H1 (cell line): ENCODE results near the gene MTIF3. TPM values are rescaled to one million over a fixed set of nuclear protein-coding genes. Genes with fewer than 3 reads are reported as not detected.

Experiments used
- CTCF ChIA-PET: fragments of 300-600 bp; sonication (Branson Sonifier 250); formaldehyde crosslinking; loops from one replicate; lab custom pipeline; 2021; ENCODE audit not compliant: partially characterized antibody; lab: Charles Lee
- POLR2A ChIA-PET: fragments of 300-600 bp; sonication (Branson Sonifier 250); formaldehyde crosslinking; loops from one replicate; lab custom pipeline; 2021; ENCODE audit warnings: inconsistent platforms; ENCODE audit not compliant: partially characterized antibody; lab: Charles Lee
- DNase-seq, 2 experiments: peaks; one replicate each; pipeline versions ENCODE4 v3.0.0 to v3.0.0-alpha.2; 2010 to 2022; ENCODE audit warnings: low spot score in 2 of 2, low read depth in 1 of 2, mixed read lengths in 1 of 2
- FAIRE-seq: peaks from 2 replicates; lab custom pipeline; 2011; peaks lifted over from hg19 to GRCh38; lab: Jason Lieb, UNC
- H2AFZ ChIP-seq: 2 replicates; pipeline ENCODE4 v1.8.1; 2012; ENCODE audit warnings: low read length, inconsistent platforms
- H2AK5ac ChIP-seq: 2 replicates; pipeline ENCODE4 v1.6.1; 2013; ENCODE audit warnings: low read depth, low read length
- H2BK120ac ChIP-seq: replicated peaks from 2 replicates; pipeline ENCODE3; 2013; ENCODE audit warnings: low read depth, low read length, inconsistent platforms
- H2BK12ac ChIP-seq: 2 replicates; pipeline ENCODE4 v1.6.1; 2013; ENCODE audit warnings: low read depth, low read length
- H2BK15ac ChIP-seq: 2 replicates; pipeline ENCODE4 v1.6.1; 2013; ENCODE audit warnings: low read length
- H2BK20ac ChIP-seq: 2 replicates; pipeline ENCODE4 v1.6.1; 2013; ENCODE audit warnings: low read length
- H2BK5ac ChIP-seq: 2 replicates; pipeline ENCODE4 v1.6.1; 2013; ENCODE audit warnings: low read depth, low read length
- H3K14ac ChIP-seq: 2 replicates; pipeline ENCODE4 v1.6.1; 2013; ENCODE audit warnings: inconsistent platforms; ENCODE audit not compliant: insufficient read length
- H3K18ac ChIP-seq: 2 replicates; pipeline ENCODE4 v1.6.1; 2013; ENCODE audit warnings: low read length; ENCODE audit errors: extremely low read depth
- H3K23ac ChIP-seq: 2 replicates; pipeline ENCODE4 v1.6.1; 2013; ENCODE audit warnings: inconsistent platforms; ENCODE audit not compliant: insufficient read length
- H3K23me2 ChIP-seq: 2 replicates; pipeline ENCODE4 v1.6.1; 2013; ENCODE audit warnings: low read depth, low read length
- H3K27ac ChIP-seq: 2 replicates; pipeline ENCODE4 v1.6.1; 2011; ENCODE audit warnings: low read depth, low read length, inconsistent platforms
- H3K27me3 ChIP-seq, 4 experiments: replicated peaks in 1 of 4; 1 replicate in 1 of 4; 2 replicates in 3 of 4; pipeline versions ENCODE4 v1.6.1 to v1.8.1; 2011 to 2013; ENCODE audit warnings: low read length in 3 of 4, mild to moderate bottlenecking in 3 of 4, inconsistent platforms in 2 of 4, mixed read lengths in 2 of 4, moderate library complexity in 1 of 4; ENCODE audit not compliant: control insufficient read depth in 3 of 4, insufficient read depth in 3 of 4; ENCODE audit errors: extremely low read depth in 1 of 4
- H3K36me3 ChIP-seq, 4 experiments: 2 replicates each; pipeline versions ENCODE4 v1.6.1 to v1.8.1; 2011 to 2013; ENCODE audit warnings: mild to moderate bottlenecking in 4 of 4, low read length in 3 of 4, moderate library complexity in 2 of 4, control low read depth in 1 of 4, inconsistent platforms in 1 of 4; ENCODE audit not compliant: insufficient read depth in 4 of 4, control insufficient read depth in 2 of 4
- H3K4ac ChIP-seq: replicated peaks from 2 replicates; pipeline ENCODE3; 2013; ENCODE audit warnings: low read length, low read depth, mixed read lengths, inconsistent platforms; ENCODE audit not compliant: insufficient read length
- H3K4me1 ChIP-seq, 4 experiments: replicated peaks in 1 of 4; 1 replicate in 1 of 4; 2 replicates in 3 of 4; pipeline versions ENCODE4 v1.6.1 to v1.8.1; 2011 to 2013; ENCODE audit warnings: low read length in 3 of 4, inconsistent platforms in 2 of 4, mixed read lengths in 1 of 4; ENCODE audit not compliant: insufficient read depth in 4 of 4, control insufficient read depth in 3 of 4
- H3K4me2 ChIP-seq, 2 experiments: 2 replicates each; pipeline versions ENCODE4 v1.6.1 to v1.8.1; 2011 to 2013; ENCODE audit warnings: low read depth in 2 of 2, low read length in 2 of 2, control low read depth in 1 of 2, inconsistent platforms in 1 of 2, mild to moderate bottlenecking in 1 of 2; ENCODE audit not compliant: insufficient read depth in 1 of 2
- H3K4me3 ChIP-seq, 4 experiments: fragments of 200-600, 300-600 bp in 1 of 4; sonication (generic), shearing (Covaris generic), sonication (Bioruptor Twin) in 1 of 4; 2 replicates each; pipeline versions ENCODE4 v1.5.1 to v1.8.1; 2011 to 2016; ENCODE audit warnings: low read length in 4 of 4, low read depth in 3 of 4, control low read depth in 2 of 4, inconsistent platforms in 2 of 4, mild to moderate bottlenecking in 2 of 4, mixed read lengths in 1 of 4, moderate library complexity in 1 of 4; ENCODE audit not compliant: insufficient read depth in 2 of 4; ENCODE audit errors: extremely low read depth in 1 of 4
- H3K56ac ChIP-seq: replicated peaks from 2 replicates; pipeline ENCODE3; 2013; ENCODE audit warnings: low read depth, mild to moderate bottlenecking, mixed read lengths, low read length, inconsistent platforms; ENCODE audit not compliant: insufficient read length
- H3K79me1 ChIP-seq: 2 replicates; pipeline ENCODE4 v1.6.1; 2013; ENCODE audit warnings: low read depth, low read length, control low read depth
- H3K79me2 ChIP-seq, 2 experiments: 2 replicates each; pipeline versions ENCODE4 v1.6.1 to v1.8.1; 2012 to 2013; ENCODE audit warnings: low read length in 2 of 2, mild to moderate bottlenecking in 2 of 2, inconsistent platforms in 1 of 2; ENCODE audit not compliant: insufficient read depth in 2 of 2, control insufficient read depth in 1 of 2
- H3K9ac ChIP-seq, 4 experiments: replicated peaks in 1 of 4; 1 replicate in 1 of 4; 2 replicates in 3 of 4; pipeline versions ENCODE4 v1.6.1 to v1.8.1; 2011 to 2013; ENCODE audit warnings: low read depth in 3 of 4, low read length in 3 of 4, control low read depth in 2 of 4, mild to moderate bottlenecking in 2 of 4, moderate library complexity in 2 of 4, inconsistent platforms in 1 of 4; ENCODE audit errors: extremely low read depth in 1 of 4
- H3K9me3 ChIP-seq, 2 experiments: 2 replicates each; pipeline versions ENCODE4 v1.6.1 to v1.8.1; 2012 to 2013; ENCODE audit warnings: mild to moderate bottlenecking in 2 of 2, moderate library complexity in 2 of 2, control low read depth in 1 of 2, inconsistent platforms in 1 of 2, low read depth in 1 of 2, low read length in 1 of 2, mixed read lengths in 1 of 2; ENCODE audit not compliant: insufficient read depth in 2 of 2
- H4K20me1 ChIP-seq, 2 experiments: replicated peaks in 1 of 2; 2 replicates each; pipeline versions ENCODE3 to v1.8.1; 2011 to 2013; ENCODE audit warnings: inconsistent platforms in 2 of 2, low read length in 2 of 2, mild to moderate bottlenecking in 1 of 2; ENCODE audit not compliant: insufficient read depth in 2 of 2, control insufficient read depth in 1 of 2
- H4K5ac ChIP-seq: 2 replicates; pipeline ENCODE4 v1.6.1; 2013; ENCODE audit warnings: low read length, low read depth, mixed read lengths, inconsistent platforms; ENCODE audit not compliant: insufficient read length
- H4K8ac ChIP-seq: 2 replicates; pipeline ENCODE4 v1.8.0; 2013; ENCODE audit warnings: mild to moderate bottlenecking, moderate library complexity, low read length, inconsistent platforms; ENCODE audit not compliant: insufficient read depth; ENCODE audit errors: extremely low read depth
- H4K91ac ChIP-seq: replicated peaks from 2 replicates; pipeline ENCODE3; 2013; ENCODE audit warnings: low read length, mixed read lengths, inconsistent platforms; ENCODE audit not compliant: insufficient read length
- BRCA1 ChIP-seq: IDR thresholded peaks from 2 replicates; pipeline ENCODE4 v1.6.1; 2012; ENCODE audit warnings: low read depth, low read length, improper control_type of control experiment
- CHD2 ChIP-seq: IDR thresholded peaks from 2 replicates; pipeline ENCODE4 v1.6.1; 2012; ENCODE audit warnings: low read length, improper control_type of control experiment
- GABPA ChIP-seq: IDR thresholded peaks from 2 replicates; pipeline ENCODE4 v1.6.1; 2011; ENCODE audit warnings: mild to moderate bottlenecking, low read length, moderate library complexity, borderline replicate concordance; ENCODE audit not compliant: insufficient read depth
- KDM5A ChIP-seq: fragments of 200-600 bp; IDR thresholded peaks from 2 replicates; pipeline ENCODE4 v1.7.1; 2012; ENCODE audit warnings: mild to moderate bottlenecking, low read length, inconsistent platforms, mixed read lengths
- TEAD4 ChIP-seq: IDR thresholded peaks from 2 replicates; pipeline ENCODE4 v1.6.1; 2012; ENCODE audit warnings: low read depth, low read length, inconsistent platforms, mixed read lengths
- WGBS, 2 experiments: shearing (Covaris generic) in 1 of 2; methylation state at CpG; one replicate each; pipeline versions ENCODE4 v1.1.6 to v1.1.7; 2013 to 2015; ENCODE audit warnings: low lambda C conversion rate in 2 of 2, mixed read lengths in 2 of 2, inconsistent platforms in 1 of 2, low coverage in 1 of 2, missing lambda C conversion rate in 1 of 2; ENCODE audit not compliant: insufficient replicate concordance in 2 of 2, insufficient coverage in 1 of 2, insufficient read length in 1 of 2; ENCODE audit errors: extremely low coverage in 1 of 2, missing lambda C conversion rate in 1 of 2; 5-methylcytosine and 5-hydroxymethylcytosine counted together
- polyA plus RNA-seq, 7 experiments: library from polyadenylated mRNA; depleted of rRNA in 3 of 7; stranded (reverse) in 5 of 7; unstranded in 2 of 7; fragments of >200 nt in 5 of 7; fragments of 200-250 nt in 2 of 7; gene quantifications; 1 replicate in 5 of 7; 2 replicates in 1 of 7; 4 replicates in 1 of 7; pipeline versions ENCODE4 v1.2.1 to v1.2.3, GENCODE V29; 2011 to 2013; ENCODE audit warnings: missing spikeins in 2 of 7, mixed read lengths in 2 of 7
- total RNA-seq: library from RNA; stranded (reverse); fragmentation: NEBNext Ultra II Directional; extraction: Animal tissue kit (Norgen Biotek cat#: 25700); gene quantifications from 2 replicates; pipeline ENCODE4 v1.2.1, GENCODE V29; 2021

MTIF3 gene
- total and polyA plus RNA-seq, 2 of the 8 experiments (the other 6 are each of a cell fraction or from before 2014, with no cell fraction given), result 29.4 to 36.4 TPM

- H3K23ac ChIP-seq, result no peak overlapping the region
- no peak overlapping the region for H4K5ac ChIP-seq
- H3K27me3 ChIP-seq, result no peaks in the 10 kb centered on the region
- no peak for FAIRE-seq
- H3K79me2 ChIP-seq, result no peaks in the 10 kb centered on the region
- no peaks in the 10 kb centered on the region for H4K20me1 ChIP-seq
- no peak overlapping the region for H4K91ac ChIP-seq
- no peaks in the 10 kb centered on the region for H3K79me1 ChIP-seq
- no peak overlapping the region for H2BK20ac ChIP-seq
- no peak overlapping the region for H2BK120ac ChIP-seq
- no peak for TF ChIP-seq GABPA
- TF ChIP-seq CHD2, result no peak
- TF ChIP-seq KDM5A, result no peak
- no peak for TF ChIP-seq BRCA1
- TF ChIP-seq TEAD4, result no peak
- no peak overlapping the region for H3K14ac ChIP-seq
- WGBS, 2 experiments, result 89% methylated on average over 3 of the region's 3 CpGs; no CpG with 5 or more reads in 1 of the 2 experiments
- H3K27ac ChIP-seq, result no peak overlapping the region
- DNase-seq, result no peak
- H2AFZ ChIP-seq, result no peak overlapping the region
- H2BK15ac ChIP-seq, result no peak overlapping the region
- H3K18ac ChIP-seq, result no peak overlapping the region
- no peaks in the 10 kb centered on the region for H3K4me1 ChIP-seq
- H4K8ac ChIP-seq, result no peak overlapping the region
- no peak overlapping the region for H3K4ac ChIP-seq
- CTCF ChIA-PET, result interaction anchor here (1.0 to 4.1 kb wide), 4 partner anchors 15 to 426 kb away, joined by 3 to 19 read pairs (median 4); partner anchors contain the start of gene GTF3A
- H3K9ac ChIP-seq, result no peak overlapping the region
- no peaks in the 10 kb centered on the region for H3K36me3 ChIP-seq
- POLR2A ChIA-PET, result no interaction called here
- H3K23me2 ChIP-seq, result no peaks in the 10 kb centered on the region
- no peak overlapping the region for H3K4me2 ChIP-seq
- H3K56ac ChIP-seq, result no peak overlapping the region
- H3K4me3 ChIP-seq, result no peak overlapping the region
- no peak overlapping the region for H2BK12ac ChIP-seq
- no peak overlapping the region for H2BK5ac ChIP-seq
- H2AK5ac ChIP-seq, result no peak overlapping the region
- H3K9me3 ChIP-seq, result no peaks in the 10 kb centered on the region
Measured at GRCh38 chr13:27411341-27411740, 39.0 kb downstream of the MTIF3 start.
